Prostate gland (tissue), 2 donors: ENCODE measurements around the gene OAS2. TPM values are rescaled to one million over a fixed set of nuclear protein-coding genes. Genes with fewer than 3 reads are reported as not detected.

Experiments used
- DNase-seq: peaks from one replicate; pipeline ENCODE4 v3.0.0-alpha.2; 2019; ENCODE audit warnings: low spot score
- H3K27ac ChIP-seq, 2 donors: fragments of 200-600 bp; sonication (generic); 2 replicates each; pipeline ENCODE4 v1.5.1; 2017 to 2019
- H3K27me3 ChIP-seq: fragments of 200-600 bp; sonication (generic); replicated peaks from 2 replicates; pipeline ENCODE4 v1.5.1; 2019; ENCODE audit not compliant: insufficient read depth
- H3K36me3 ChIP-seq, 2 donors: fragments of 200-600 bp; sonication (generic); 1 replicate in 1 of 2; 2 replicates in 1 of 2; pipeline versions ENCODE4 v1.5.1 to v1.8.1; 2017 to 2019
- H3K4me1 ChIP-seq: fragments of 200-600 bp; sonication (generic); replicated peaks from 2 replicates; pipeline ENCODE4 v1.5.1; 2019
- H3K4me3 ChIP-seq, 2 donors: fragments of 200-600 bp; sonication (generic); 2 replicates each; pipeline ENCODE4 v1.5.1; 2017 to 2019
- H3K9me3 ChIP-seq: fragments of 200-600 bp; sonication (generic); 2 replicates; pipeline ENCODE4 v1.5.1; 2017
- CTCF ChIP-seq, 4 experiments: fragments of 200-600 bp in 2 of 4; fragments of 450-650 bp in 2 of 4; sonication (generic) in 2 of 4; IDR thresholded peaks; 1 replicate in 3 of 4; 2 replicates in 1 of 4; pipeline ENCODE4 v1.5.1; 2016 to 2019; ENCODE audit warnings: antibody characterized with exemption in 4 of 4, mild to moderate bottlenecking in 2 of 4, moderate library complexity in 2 of 4
- POLR2A ChIP-seq: fragments of 450-650 bp; IDR thresholded peaks from one replicate; pipeline ENCODE4 v1.6.1; 2016; ENCODE audit warnings: antibody characterized with exemption, mild to moderate bottlenecking
- POLR2AphosphoS5 ChIP-seq: sonication (generic); formaldehyde crosslinking; IDR thresholded peaks from one replicate; pipeline ENCODE4 v1.6.1; 2017; ENCODE audit warnings: antibody characterized with exemption
- WGBS: methylation state at CpG from one replicate; pipeline ENCODE4 v1.1.5; 2018; 5-methylcytosine and 5-hydroxymethylcytosine counted together
- intact Hi-C: fragments of 100-400 bp; cut with DNase I; formaldehyde crosslinking; loops from one replicate; pipeline ENCODE4 v1.14.2; 2022
- total RNA-seq, 2 donors: library from RNA; depleted of rRNA; stranded (reverse); fragments of >200 nt; gene quantifications; one replicate each; pipeline ENCODE4 v1.1.0, GENCODE V29; 2016

The OAS2 gene
- total RNA-seq, 2 donors from 2014 or later, result 9.7 to 12.4 TPM

- DNase-seq, result no peak
- no peak overlapping the region for H3K4me3 ChIP-seq
- H3K9me3 ChIP-seq, result no peaks in the 10 kb centered on the region
- TF ChIP-seq CTCF (IDR thresholded peaks at IDR 0.05), result no peak
- no peak for TF ChIP-seq POLR2AphosphoS5
- TF ChIP-seq POLR2A, result no peak
- no peaks in the 10 kb centered on the region for H3K36me3 ChIP-seq
- intact Hi-C loops, result no loop called here
- no peak overlapping the region for H3K27ac ChIP-seq
- WGBS, result 38% methylated on average over 4 of the region's 4 CpGs
- H3K27me3 ChIP-seq, result no peaks in the 10 kb centered on the region
- H3K4me1 ChIP-seq, result no peaks in the 10 kb centered on the region
Measured at GRCh38 chr12:113019025-113019424, 40.7 kb downstream of the OAS2 start.

- H3K36me3 ChIP-seq, result no peaks in the 10 kb centered on the region
- no peak overlapping the region for H3K4me3 ChIP-seq
- intact Hi-C loops, result loop anchor here (10.0 kb wide), 1 partner anchor 117 kb away; the partner anchor contains the start of gene OAS1
- no peaks in the 10 kb centered on the region for H3K27me3 ChIP-seq
- no peaks in the 10 kb centered on the region for H3K4me1 ChIP-seq
- no peaks in the 10 kb centered on the region for H3K9me3 ChIP-seq
- TF ChIP-seq POLR2A (no peak), POLR2AphosphoS5 (no peak), CTCF (IDR thresholded peaks at IDR 0.05) (no peak)
- WGBS, result 89% methylated on average over 1 of the region's 1 CpG
- H3K27ac ChIP-seq, result no peak overlapping the region
- no peak for DNase-seq
Measured at GRCh38 chr12:113021500-113021899, 43.2 kb downstream of the OAS2 start.

GRCh38 chr12:113022563-113023297 is 44.4 kb downstream of the OAS2 start:
- WGBS, result 79% methylated on average over 3 of the region's 3 CpGs
- DNase-seq, result no peak
- no peak overlapping the region for H3K27ac ChIP-seq
- H3K27me3 ChIP-seq, result no peaks in the 10 kb centered on the region
- no peaks in the 10 kb centered on the region for H3K4me1 ChIP-seq
- no peak overlapping the region for H3K4me3 ChIP-seq
- no peaks in the 10 kb centered on the region for H3K9me3 ChIP-seq
- TF ChIP-seq POLR2AphosphoS5 (no peak), CTCF (IDR thresholded peaks at IDR 0.05) (no peak), POLR2A (no peak)
- intact Hi-C loops, result loop anchor here (10.0 kb wide), 1 partner anchor 118 kb away; the partner anchor contains the start of gene OAS1
- H3K36me3 ChIP-seq, result no peaks in the 10 kb centered on the region

- 58% methylated on average over 4 of the region's 4 CpGs for WGBS
- H3K27ac ChIP-seq, result no peak overlapping the region
- H3K36me3 ChIP-seq, result no peaks in the 10 kb centered on the region
- H3K27me3 ChIP-seq, result no peaks in the 10 kb centered on the region
- H3K4me1 ChIP-seq, result no peaks in the 10 kb centered on the region
- intact Hi-C loops, result loop anchor here (10.0 kb wide), 1 partner anchor 123 kb away; the partner anchor contains the start of gene OAS1
- no peak for DNase-seq
- no peak for TF ChIP-seq POLR2AphosphoS5
- no peak for TF ChIP-seq CTCF (IDR thresholded peaks at IDR 0.05)
- TF ChIP-seq POLR2A, result no peak
- no peaks in the 10 kb centered on the region for H3K9me3 ChIP-seq
- H3K4me3 ChIP-seq, result no peak overlapping the region
Measured at GRCh38 chr12:113027726-113028125, 49.4 kb downstream of the OAS2 start.
